Left lung (tissue), 10 donors: ENCODE data around the gene TMEM131L. TPM values are rescaled to one million over a fixed set of nuclear protein-coding genes. Genes with fewer than 3 reads are reported as not detected.

Experiments
- ATAC-seq: fragments of 200-7000 bp; cut with Tn5 transposase; one replicate; pipeline ENCODE4 v1.9.1; 2020; ENCODE audit warnings: moderate library complexity
- DNase-seq, 4 donors: peaks; one replicate each; pipeline ENCODE4 v3.0.0-alpha.2; 2013 to 2020
- H3K27ac ChIP-seq, 2 donors: fragments of 200-600 bp; sonication (generic) in 1 of 2; one replicate each; pipeline versions ENCODE4 v1.5.0 to v1.8.0; 2020 to 2021
- H3K27me3 ChIP-seq, 2 donors: fragments of 200-600 bp; sonication (generic) in 1 of 2; one replicate each; pipeline versions ENCODE4 v1.5.0 to v1.8.0; 2020 to 2021
- H3K36me3 ChIP-seq, 2 donors: fragments of 200-600 bp; sonication (generic) in 1 of 2; one replicate each; pipeline versions ENCODE4 v1.5.0 to v1.8.0; 2020 to 2021
- H3K4me1 ChIP-seq, 2 donors: fragments of 200-600 bp; one replicate each; pipeline ENCODE4 v1.8.0; 2021
- H3K4me3 ChIP-seq, 2 donors: fragments of 200-600 bp; sonication (generic) in 1 of 2; one replicate each; pipeline versions ENCODE4 v1.5.0 to v1.8.0; 2020 to 2021; ENCODE audit warnings: mild to moderate bottlenecking in 1 of 2
- H3K9me3 ChIP-seq, 2 donors: fragments of 200-600 bp; sonication (generic) in 1 of 2; one replicate each; pipeline versions ENCODE4 v1.5.0 to v1.8.0; 2020 to 2021
- CTCF ChIP-seq, 2 donors: fragments of 200-600 bp; sonication (generic) in 1 of 2; IDR thresholded peaks; one replicate each; pipeline versions ENCODE4 v1.5.0 to v1.8.0; 2021; ENCODE audit warnings: antibody characterized with exemption in 2 of 2
- intact Hi-C, 2 donors: fragments of 100-400 bp; cut with DNase I; formaldehyde crosslinking; loops; one replicate each; pipeline versions ENCODE4 v1.11.2 to v1.14.2; 2022
- polyA plus RNA-seq, 6 donors: library from polyadenylated mRNA; unstranded; fragments of 120-200 nt; gene quantifications; one replicate each; pipeline ENCODE4 v1.2.1, GENCODE V29; 2013; ENCODE audit not compliant: insufficient read length in 6 of 6
- total RNA-seq, 2 donors: library from RNA; stranded (reverse); fragmentation: NEBNext Ultra II Directional; extraction: Animal tissue kit (Norgen Biotek cat#: 25700); gene quantifications; one replicate each; pipeline ENCODE4 v1.2.1, GENCODE V29; 2021
- donor health status: DM: no; HTN: yes; CAD: no.
- donor health status: DM: no; HTN: no; CAD: no.

Gene TMEM131L
- total and polyA plus RNA-seq, 8 donors = 17.6 to 34.2 (median 30.4) TPM

- H3K27ac ChIP-seq = no peak overlapping the region
- TF ChIP-seq CTCF (IDR thresholded peaks at IDR 0.05) = no peak
- H3K4me1 ChIP-seq = no peaks in the 10 kb centered on the region
- H3K4me3 ChIP-seq = no peak overlapping the region
- no peaks in the 10 kb centered on the region for H3K9me3 ChIP-seq
- no peaks in the 10 kb centered on the region for H3K27me3 ChIP-seq
- intact Hi-C loops = no loop called here
- ATAC-seq (no peak), DNase-seq (no peak)
- H3K36me3 ChIP-seq = peaks cover 0 to 69% of the 10 kb centered on the region in 2 donors
Measured at GRCh38 chr4:153589703-153590595, 123.8 kb downstream of the TMEM131L start.

GRCh38 chr4:153591441-153591840 is 125.3 kb downstream of the TMEM131L start:
- H3K4me1 ChIP-seq = no peaks in the 10 kb centered on the region
- H3K27ac ChIP-seq = no peak overlapping the region
- H3K4me3 ChIP-seq = no peak overlapping the region
- peaks cover 0 to 71% of the 10 kb centered on the region in 2 donors for H3K36me3 ChIP-seq
- H3K9me3 ChIP-seq = no peaks in the 10 kb centered on the region
- ATAC-seq (no peak), DNase-seq (no peak)
- intact Hi-C loops = no loop called here
- TF ChIP-seq CTCF (IDR thresholded peaks at IDR 0.05) = no peak
- no peaks in the 10 kb centered on the region for H3K27me3 ChIP-seq

- Histone ChIP-seq H3K4me3 (no peak overlapping the region), H3K27ac (no peak overlapping the region), H3K4me1 (no peaks in the 10 kb centered on the region), H3K27me3 (no peaks in the 10 kb centered on the region), H3K9me3 (no peaks in the 10 kb centered on the region), H3K36me3 (peaks cover 0 to 77% of the 10 kb centered on the region in 2 donors)
- no peak for TF ChIP-seq CTCF (IDR thresholded peaks at IDR 0.05)
- ATAC-seq (no peak), DNase-seq (no peak)
- intact Hi-C loops = no loop called here
Measured at GRCh38 chr4:153592064-153592463, 125.9 kb downstream of the TMEM131L start.

- Histone ChIP-seq H3K9me3 (no peaks in the 10 kb centered on the region), H3K4me3 (no peak overlapping the region), H3K36me3 (peaks cover 0 to 87% of the 10 kb centered on the region in 2 donors)
Measured at GRCh38 chr4:153593161-153593560, 127.0 kb downstream of the TMEM131L start.

More at GRCh38 chr4:153593161-153593560, 127.0 kb downstream of the TMEM131L start:
- no peak for ATAC-seq
- intact Hi-C loops = no loop called here
- no peak for DNase-seq
- no peaks in the 10 kb centered on the region for H3K4me1 ChIP-seq
- no peak overlapping the region for H3K27ac ChIP-seq
- H3K27me3 ChIP-seq = no peaks in the 10 kb centered on the region
- no peak for TF ChIP-seq CTCF (IDR thresholded peaks at IDR 0.05)
